ENCODE data around the gene YES1. TPM values are rescaled to one million over a fixed set of nuclear protein-coding genes. Genes with fewer than 3 reads are reported as not detected.

YES1 gene
- total RNA-seq, 4 donors from 2014 or later = 19.2 to 39.5 (median 29.6) TPM

DNA sequence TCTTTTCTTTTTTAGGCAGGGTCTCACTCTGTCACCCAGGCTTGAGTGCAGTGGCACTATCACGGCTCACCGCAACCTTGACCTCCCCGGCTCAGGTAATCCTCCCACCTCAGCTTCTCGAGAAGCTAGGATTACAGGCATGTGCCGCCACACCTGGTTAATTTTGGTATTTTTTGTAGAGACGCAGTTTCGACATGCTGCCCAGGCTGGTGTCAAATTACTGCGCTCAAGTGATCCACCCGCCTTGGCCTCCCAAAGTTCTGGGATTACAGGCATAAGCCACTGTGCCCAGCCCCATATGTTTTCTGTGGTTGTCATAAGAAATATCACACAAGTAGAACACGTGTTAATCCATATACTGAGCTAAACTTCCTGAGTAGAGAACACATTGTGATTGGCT, 114.2 kb downstream of the YES1 start:
- ATAC-seq = no peak
- H3K4me1 ChIP-seq = no peaks in the 10 kb centered on the region
- H3K4me3 ChIP-seq = no peak overlapping the region
- DNase-seq = no peak
- TF ChIP-seq POLR2A (IDR thresholded peaks at IDR 0.05) (no peak), CTCF (IDR thresholded peaks at IDR 0.05 in 4 of 5, conservative IDR thresholded peaks at IDR 0.05 in 1 of 5) (no peak)
- intact Hi-C loops (cut with DNase I; ENCODE audit: low total_unique reads) (no loop called here), in situ Hi-C loops (cut with MboI; ENCODE audit: low sequenced_read_pairs in 4 of 4) (no loop called here)
- H3K27ac ChIP-seq = no peak overlapping the region
- no peaks in the 10 kb centered on the region for H3K27me3 ChIP-seq
- no peaks in the 10 kb centered on the region for H3K9me3 ChIP-seq
- H3K36me3 ChIP-seq = no peaks in the 10 kb centered on the region

DNA sequence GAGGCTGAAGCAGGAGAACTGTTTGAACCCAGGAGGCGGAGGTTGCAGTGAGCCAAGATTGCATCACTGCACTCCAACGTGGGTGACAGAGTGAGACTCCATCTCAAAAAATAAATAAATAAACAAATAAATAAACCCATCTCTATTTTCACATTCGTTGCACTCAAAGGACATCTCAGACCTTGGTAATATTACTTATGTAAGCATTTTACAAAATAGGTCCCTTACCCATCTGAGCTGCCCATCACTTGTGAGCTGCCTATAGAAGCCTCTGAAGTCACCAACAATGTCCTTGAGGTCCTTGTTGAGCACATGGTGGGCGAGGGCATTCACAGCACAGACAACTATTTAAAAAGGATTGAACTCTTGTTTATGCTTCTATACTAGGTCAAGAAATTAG, 115.0 kb downstream of the YES1 start:
- H3K9me3 ChIP-seq = no peaks in the 10 kb centered on the region
- no peaks in the 10 kb centered on the region for H3K36me3 ChIP-seq
- no peak overlapping the region for H3K4me3 ChIP-seq
- intact Hi-C loops (cut with DNase I; ENCODE audit: low total_unique reads) = no loop called here
- no peak for DNase-seq
- H3K27me3 ChIP-seq = no peaks in the 10 kb centered on the region
- no peaks in the 10 kb centered on the region for H3K4me1 ChIP-seq
- in situ Hi-C loops (cut with MboI; ENCODE audit: low sequenced_read_pairs in 4 of 4) = no loop called here
- H3K27ac ChIP-seq = no peak overlapping the region
- no peak for TF ChIP-seq CTCF (IDR thresholded peaks at IDR 0.05 in 4 of 5, conservative IDR thresholded peaks at IDR 0.05 in 1 of 5)
- no peak for TF ChIP-seq POLR2A (IDR thresholded peaks at IDR 0.05)
- ATAC-seq = no peak

GRCh38 chr18:693466-694187, 118.4 kb downstream of the YES1 start:
- no peaks in the 10 kb centered on the region for H3K36me3 ChIP-seq
- no peak for TF ChIP-seq CTCF (IDR thresholded peaks at IDR 0.05 in 4 of 5, conservative IDR thresholded peaks at IDR 0.05 in 1 of 5)
- no peak for TF ChIP-seq POLR2A (IDR thresholded peaks at IDR 0.05)
- in situ Hi-C loops (cut with MboI; ENCODE audit: low sequenced_read_pairs in 4 of 4) = no loop called here

GRCh38 chr18:692824-693223, 119.2 kb downstream of the YES1 start:
- H3K27me3 ChIP-seq = no peaks in the 10 kb centered on the region
- no peaks in the 10 kb centered on the region for H3K36me3 ChIP-seq
- no peaks in the 10 kb centered on the region for H3K4me1 ChIP-seq
- DNase-seq (no peak), ATAC-seq (no peak)
- H3K27ac ChIP-seq = no peak overlapping the region
- no peaks in the 10 kb centered on the region for H3K9me3 ChIP-seq
- intact Hi-C loops (cut with DNase I; ENCODE audit: low total_unique reads) (no loop called here), in situ Hi-C loops (cut with MboI; ENCODE audit: low sequenced_read_pairs in 4 of 4) (no loop called here)
- H3K4me3 ChIP-seq = no peak overlapping the region
- TF ChIP-seq POLR2A (IDR thresholded peaks at IDR 0.05) = no peak

More at GRCh38 chr18:693466-694187, 118.4 kb downstream of the YES1 start:
- intact Hi-C loops (cut with DNase I; ENCODE audit: low total_unique reads) = no loop called here
- ATAC-seq (no peak), DNase-seq (no peak)
- Histone ChIP-seq H3K27me3 (no peaks in the 10 kb centered on the region), H3K4me3 (no peak overlapping the region), H3K27ac (no peak overlapping the region), H3K9me3 (no peaks in the 10 kb centered on the region), H3K4me1 (no peaks in the 10 kb centered on the region)

- Histone ChIP-seq H3K9me3 (no peaks in the 10 kb centered on the region), H3K36me3 (no peaks in the 10 kb centered on the region), H3K27ac (no peak overlapping the region), H3K4me1 (no peaks in the 10 kb centered on the region), H3K27me3 (no peaks in the 10 kb centered on the region), H3K4me3 (no peak overlapping the region)
- intact Hi-C loops (cut with DNase I; ENCODE audit: low total_unique reads) (no loop called here), in situ Hi-C loops (cut with MboI; ENCODE audit: low sequenced_read_pairs in 4 of 4) (no loop called here)
- DNase-seq (no peak), ATAC-seq (no peak)
- TF ChIP-seq POLR2A (IDR thresholded peaks at IDR 0.05) (no peak), CTCF (IDR thresholded peaks at IDR 0.05 in 4 of 5, conservative IDR thresholded peaks at IDR 0.05 in 1 of 5) (no peak)
These were observed 123.7 kb downstream of the YES1 start for GRCh38 chr18:688323-688722.

Measured in gastrocnemius medialis (tissue), 4 donors.